Ishikawa (cell line): Measurements from ENCODE around the gene DMD.

Experiments
- EGR1 ChIP-seq: IDR thresholded peaks from 2 replicates; pipeline ENCODE4 v1.6.1; 2012
- NFIC ChIP-seq: IDR thresholded peaks from 2 replicates; pipeline ENCODE4 v1.6.1; 2012
- RAD21 ChIP-seq: IDR thresholded peaks from 2 replicates; pipeline ENCODE4 v1.6.1; 2012; ENCODE audit warnings: low read depth
- REST ChIP-seq: IDR thresholded peaks from 2 replicates; pipeline ENCODE4 v1.6.1; 2012; ENCODE audit warnings: low read depth, mild to moderate bottlenecking
- TAF1 ChIP-seq: IDR thresholded peaks from 2 replicates; pipeline ENCODE4 v1.6.1; 2012; ENCODE audit warnings: low read depth, mild to moderate bottlenecking
- TCF12 ChIP-seq: IDR thresholded peaks from 2 replicates; pipeline ENCODE4 v1.6.1; 2012; ENCODE audit warnings: low read depth
- YY1 ChIP-seq: IDR thresholded peaks from 2 replicates; pipeline ENCODE4 v1.6.1; 2012; ENCODE audit warnings: low read depth
- TF ChIP-seq, protein P1 (sequence below): IDR thresholded peaks from 2 replicates; pipeline ENCODE4 v1.6.1; 2012

DNA sequence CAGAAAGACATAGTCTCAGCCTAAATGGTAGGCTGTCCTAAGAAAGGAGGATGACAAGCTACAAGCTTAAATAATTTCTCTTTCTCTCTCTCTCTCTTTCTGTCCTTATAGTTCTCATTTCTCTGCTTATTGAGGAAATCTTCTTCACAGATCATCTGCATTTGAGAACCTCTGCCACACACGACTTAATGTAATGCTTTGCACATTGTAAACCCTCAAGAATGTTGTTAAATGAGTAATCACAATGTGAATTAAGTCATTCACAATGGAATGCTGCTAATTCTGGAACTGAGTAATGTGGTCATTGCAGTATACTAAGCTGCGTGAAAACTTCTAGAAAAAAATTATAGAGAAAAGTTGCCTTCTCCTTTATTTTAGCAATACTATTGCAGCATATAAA, 1630.6 kb downstream of the DMD start:
- no peak for TF ChIP-seq NFIC
- TF ChIP-seq, protein P1, sequence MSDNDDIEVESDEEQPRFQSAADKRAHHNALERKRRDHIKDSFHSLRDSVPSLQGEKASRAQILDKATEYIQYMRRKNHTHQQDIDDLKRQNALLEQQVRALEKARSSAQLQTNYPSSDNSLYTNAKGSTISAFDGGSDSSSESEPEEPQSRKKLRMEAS, result no peak
- no peak for TF ChIP-seq RAD21
- TF ChIP-seq YY1, result no peak
- TF ChIP-seq TAF1, result no peak
- TF ChIP-seq TCF12, result no peak
- no peak for TF ChIP-seq REST
- no peak for TF ChIP-seq EGR1
